LNCAP (cell line): ENCODE measurements around the gene NKD1.

Experiments
- CTCF ChIP-seq: fragments of 450-650 bp; IDR thresholded peaks from 2 replicates; pipeline ENCODE4 v1.5.1; 2017; ENCODE audit warnings: mild to moderate bottlenecking

The NKD1 gene

GRCh38 chr16:50592996-50593395 lies 44.8 kb downstream of the NKD1 start:
- no peak for TF ChIP-seq CTCF

- TF ChIP-seq CTCF, result no peak
Measured at GRCh38 chr16:50593410-50594150, 45.4 kb downstream of the NKD1 start.

- TF ChIP-seq CTCF, result no peak
Measured at GRCh38 chr16:50594308-50595260, 46.4 kb downstream of the NKD1 start.

GRCh38 chr16:50595859-50596258 lies 47.7 kb downstream of the NKD1 start:
- TF ChIP-seq CTCF, result no peak

- TF ChIP-seq CTCF, result no peak
Measured at GRCh38 chr16:50596762-50597450, 48.7 kb downstream of the NKD1 start.

- no peak for TF ChIP-seq CTCF
Measured at GRCh38 chr16:50597563-50598255, 49.5 kb downstream of the NKD1 start.
